HEK293 (cell line): ENCODE results near the gene ZNF608.
A peak's percentile ranks its signal among the peaks of the same experiment; 100 is the strongest.

Experiments used
- CTCF ChIA-PET: fragments of 350-600 bp; formaldehyde crosslinking; extraction: SDS; loops from one replicate; lab custom pipeline; 2021; ENCODE audit warnings: antibody characterized with exemption; lab: Yijun Ruan, JAX
- POLR2A ChIA-PET: fragments of 300-600 bp; formaldehyde crosslinking; extraction: SDS; loops from one replicate; lab custom pipeline; 2020; ENCODE audit warnings: antibody characterized with exemption, inconsistent platforms; lab: Yijun Ruan, JAX
- H3K27ac ChIP-seq: fragments of 200-500 bp; sonication (Bioruptor generic); 2 replicates; pipeline ENCODE4 v1.5.1; 2014; ENCODE audit warnings: low read depth, low read length, control low read depth, inconsistent platforms; ENCODE audit errors: extremely low read depth
- H3K36me3 ChIP-seq, 2 experiments: fragments of 200-500 bp in 1 of 2; sonication (Bioruptor generic) in 1 of 2; 1 replicate in 1 of 2; 2 replicates in 1 of 2; pipeline ENCODE4 v1.5.1; 2014 to 2017; ENCODE audit warnings: inconsistent platforms in 2 of 2, low read length in 2 of 2; ENCODE audit not compliant: control insufficient read depth in 2 of 2, insufficient read depth in 1 of 2
- H3K4me1 ChIP-seq: fragments of 200-500 bp; sonication (Bioruptor generic); 2 replicates; pipeline ENCODE4 v1.5.1; 2014; ENCODE audit warnings: mild to moderate bottlenecking, low read length, inconsistent platforms; ENCODE audit not compliant: control insufficient read depth, insufficient read depth
- H3K4me3 ChIP-seq: 2 replicates; pipeline ENCODE4 v1.5.1; 2011; ENCODE audit warnings: low read depth, mild to moderate bottlenecking, control low read depth, low read length, moderate library complexity
- H3K9me3 ChIP-seq: fragments of 200-500 bp; sonication (Bioruptor generic); 2 replicates; pipeline ENCODE4 v1.5.1; 2014; ENCODE audit warnings: low read depth, low read length, inconsistent platforms; ENCODE audit not compliant: control insufficient read depth, insufficient read depth
- GLIS2 ChIP-seq: fragments of 450-650 bp; formaldehyde crosslinking; IDR thresholded peaks from 2 replicates; pipeline ENCODE4 v1.5.1; 2016; ENCODE audit warnings: missing biosample characterization, missing genetic modification characterization
- HOXC10 ChIP-seq: sonication (generic); formaldehyde crosslinking; IDR thresholded peaks from 2 replicates; pipeline ENCODE4 v1.8.1; 2023; ENCODE audit warnings: mild to moderate bottlenecking, missing genetic modification reagents
- HOXD13 ChIP-seq: sonication (generic); formaldehyde crosslinking; IDR thresholded peaks from 2 replicates; pipeline ENCODE4 v1.8.0; 2022; ENCODE audit warnings: missing genetic modification reagents, borderline replicate concordance
- IKZF3 ChIP-seq: fragments of 450-650 bp; IDR thresholded peaks from 2 replicates; pipeline ENCODE4 v1.5.0; 2018; ENCODE audit warnings: missing biosample characterization, mild to moderate bottlenecking, missing genetic modification characterization, moderate library complexity
- KLF16 ChIP-seq: fragments of 450-650 bp; formaldehyde crosslinking; IDR thresholded peaks from 2 replicates; pipeline ENCODE4 v1.5.1; 2017; ENCODE audit warnings: missing biosample characterization, missing genetic modification characterization
- KLF17 ChIP-seq: fragments of 450-650 bp; formaldehyde crosslinking; IDR thresholded peaks from 2 replicates; pipeline ENCODE4 v1.5.1; 2016; ENCODE audit warnings: missing biosample characterization, missing genetic modification characterization
- KLF7 ChIP-seq: fragments of 450-650 bp; formaldehyde crosslinking; IDR thresholded peaks from 2 replicates; pipeline ENCODE4 v1.5.1; 2016; ENCODE audit warnings: missing biosample characterization, missing genetic modification characterization, borderline replicate concordance
- PRDM1 ChIP-seq: fragments of 450-650 bp; formaldehyde crosslinking; IDR thresholded peaks from 2 replicates; pipeline ENCODE4; 2016; ENCODE audit warnings: missing biosample characterization, missing genetic modification characterization
- PRDM6 ChIP-seq: fragments of 450-650 bp; formaldehyde crosslinking; IDR thresholded peaks from 2 replicates; pipeline ENCODE4 v1.5.1; 2017; ENCODE audit warnings: missing biosample characterization, missing genetic modification characterization
- TCF7L2 ChIP-seq: IDR thresholded peaks from 2 replicates; pipeline ENCODE4 v1.6.1; 2011; ENCODE audit warnings: low read depth, mild to moderate bottlenecking, inconsistent platforms, low read length, moderate library complexity, borderline replicate concordance
- ZBTB17 ChIP-seq: fragments of 450-650 bp; formaldehyde crosslinking; IDR thresholded peaks from 2 replicates; pipeline ENCODE4 v1.5.1; 2016; ENCODE audit warnings: missing biosample characterization, missing genetic modification characterization
- ZEB2 ChIP-seq: fragments of 450-650 bp; formaldehyde crosslinking; IDR thresholded peaks from 2 replicates; pipeline ENCODE4 v1.5.1; 2016; ENCODE audit warnings: missing biosample characterization, missing genetic modification characterization
- ZNF138 ChIP-seq: fragments of 450-650 bp; formaldehyde crosslinking; IDR thresholded peaks from 2 replicates; pipeline ENCODE4 v1.5.1; 2016; ENCODE audit warnings: missing biosample characterization, missing genetic modification characterization, borderline replicate concordance
- ZNF23 ChIP-seq: fragments of 450-650 bp; formaldehyde crosslinking; IDR thresholded peaks from 2 replicates; pipeline ENCODE4 v1.5.1; 2016; ENCODE audit warnings: missing biosample characterization, missing genetic modification characterization, borderline replicate concordance
- ZNF274 ChIP-seq, 2 experiments: fragments of 200-500 bp in 1 of 2; fragments of 450-650 bp in 1 of 2; sonication (Bioruptor generic) in 1 of 2; formaldehyde crosslinking in 1 of 2; IDR thresholded peaks; 2 replicates each; pipeline versions ENCODE4 v1.5.1 to v1.6.1; 2014 to 2016; ENCODE audit warnings: borderline replicate concordance in 1 of 2, inconsistent platforms in 1 of 2, low read length in 1 of 2, missing biosample characterization in 1 of 2, missing genetic modification characterization in 1 of 2
- ZNF366 ChIP-seq: fragments of 450-650 bp; formaldehyde crosslinking; conservative IDR thresholded peaks from 2 replicates; pipeline ENCODE4 v1.5.1; 2016; ENCODE audit warnings: missing biosample characterization, missing genetic modification characterization
- ZNF394 ChIP-seq: fragments of 450-650 bp; formaldehyde crosslinking; IDR thresholded peaks from 2 replicates; pipeline ENCODE4 v1.5.1; 2016; ENCODE audit warnings: missing biosample characterization, missing genetic modification characterization, mild to moderate bottlenecking, moderate library complexity, borderline replicate concordance
- ZNF473 ChIP-seq: fragments of 450-650 bp; formaldehyde crosslinking; IDR thresholded peaks from 2 replicates; pipeline ENCODE4 v1.5.1; 2017; ENCODE audit warnings: missing biosample characterization, missing genetic modification characterization
- ZNF571 ChIP-seq: fragments of 450-650 bp; formaldehyde crosslinking; IDR thresholded peaks from 2 replicates; pipeline ENCODE4 v1.5.0; 2017; ENCODE audit warnings: missing biosample characterization, missing genetic modification characterization
- ZNF580 ChIP-seq: fragments of 450-650 bp; formaldehyde crosslinking; IDR thresholded peaks from 2 replicates; pipeline ENCODE4 v1.5.1; 2016; ENCODE audit warnings: missing biosample characterization, missing genetic modification characterization
- ZNF624 ChIP-seq: fragments of 450-650 bp; formaldehyde crosslinking; IDR thresholded peaks from 2 replicates; pipeline ENCODE4 v1.5.1; 2017; ENCODE audit warnings: missing biosample characterization, missing genetic modification characterization
- ZNF629 ChIP-seq: fragments of 450-650 bp; formaldehyde crosslinking; IDR thresholded peaks from 2 replicates; pipeline ENCODE4 v1.5.1; 2017; ENCODE audit warnings: missing biosample characterization, missing genetic modification characterization
- ZXDB ChIP-seq: fragments of 450-650 bp; formaldehyde crosslinking; IDR thresholded peaks from 2 replicates; pipeline ENCODE4 v1.5.1; 2016; ENCODE audit warnings: missing biosample characterization, missing genetic modification characterization
- TF ChIP-seq, protein P1 (sequence below): fragments of 450-650 bp; formaldehyde crosslinking; conservative IDR thresholded peaks from 2 replicates; pipeline ENCODE4 v1.5.1; 2016; ENCODE audit warnings: low read depth, missing biosample characterization, missing genetic modification characterization
- TF ChIP-seq, protein P2 (sequence below): fragments of 450-650 bp; formaldehyde crosslinking; IDR thresholded peaks from 2 replicates; pipeline ENCODE4 v1.5.1; 2016; ENCODE audit warnings: missing biosample characterization, missing genetic modification characterization
- TF ChIP-seq, protein P3 (sequence below): fragments of 450-650 bp; IDR thresholded peaks from 2 replicates; pipeline ENCODE4 v1.5.1; 2018; ENCODE audit warnings: missing biosample characterization, mild to moderate bottlenecking, missing genetic modification characterization

Gene ZNF608

DNA sequence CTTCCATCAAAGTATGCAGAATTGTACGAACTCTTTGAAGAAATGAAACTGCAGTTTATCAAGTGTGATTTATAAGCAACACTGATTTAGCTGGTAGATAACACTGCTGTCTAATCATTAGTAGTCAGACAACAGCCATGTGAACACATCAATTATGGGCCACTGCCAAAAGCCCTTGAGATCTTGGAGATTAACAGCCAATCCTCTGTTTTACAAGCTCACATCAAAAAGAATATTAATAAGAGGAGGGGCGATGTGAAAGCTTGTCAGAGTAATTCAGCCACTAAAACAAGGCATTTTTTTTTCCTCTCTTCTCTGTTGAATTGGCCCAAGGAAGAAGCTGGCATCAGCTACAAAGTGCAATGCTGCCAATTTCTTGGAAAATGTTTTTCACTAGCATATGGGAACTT, 28.1 kb downstream of the ZNF608 start:
- Histone ChIP-seq H3K36me3 (no peaks in the 10 kb centered on the region; a peak in 1 of 3 replicates), H3K4me3 (no peak overlapping the region)
- no peak for TF ChIP-seq KLF7 (tag by site-specific recombination)
- peak; percentile 40; the same call in 1 of the 2 replicates for TF ChIP-seq ZBTB17 (tag by site-specific recombination)
- TF ChIP-seq ZNF274 (IDR thresholded peaks at IDR 0.05; ENCODE audit: low read length), result no peak
- TF ChIP-seq ZNF274 (tag by site-specific recombination; IDR thresholded peaks at IDR 0.05; ENCODE audit: borderline replicate concordance), result no peak
- TF ChIP-seq ZNF473 (tag by site-specific recombination), result no peak
- TF ChIP-seq IKZF3 (tag by site-specific recombination), result peak; percentile 66
- no peak for TF ChIP-seq ZNF23 (tag by site-specific recombination)
- TF ChIP-seq ZNF624, result no peak
- TF ChIP-seq ZNF580 (tag by site-specific recombination), result no peak
- TF ChIP-seq KLF16 (tag by site-specific recombination), result peak; percentile 41; the same call in 1 of the 2 replicates
- peak; percentile 86 for TF ChIP-seq PRDM6 (tag by site-specific recombination)
- peak; percentile 51 for TF ChIP-seq ZXDB (tag by site-specific recombination)
- 0 out of 2 replicates have a peak, but pooled peaks have one; percentile 23 for TF ChIP-seq ZNF394 (tag by site-specific recombination)
- TF ChIP-seq, protein P1, sequence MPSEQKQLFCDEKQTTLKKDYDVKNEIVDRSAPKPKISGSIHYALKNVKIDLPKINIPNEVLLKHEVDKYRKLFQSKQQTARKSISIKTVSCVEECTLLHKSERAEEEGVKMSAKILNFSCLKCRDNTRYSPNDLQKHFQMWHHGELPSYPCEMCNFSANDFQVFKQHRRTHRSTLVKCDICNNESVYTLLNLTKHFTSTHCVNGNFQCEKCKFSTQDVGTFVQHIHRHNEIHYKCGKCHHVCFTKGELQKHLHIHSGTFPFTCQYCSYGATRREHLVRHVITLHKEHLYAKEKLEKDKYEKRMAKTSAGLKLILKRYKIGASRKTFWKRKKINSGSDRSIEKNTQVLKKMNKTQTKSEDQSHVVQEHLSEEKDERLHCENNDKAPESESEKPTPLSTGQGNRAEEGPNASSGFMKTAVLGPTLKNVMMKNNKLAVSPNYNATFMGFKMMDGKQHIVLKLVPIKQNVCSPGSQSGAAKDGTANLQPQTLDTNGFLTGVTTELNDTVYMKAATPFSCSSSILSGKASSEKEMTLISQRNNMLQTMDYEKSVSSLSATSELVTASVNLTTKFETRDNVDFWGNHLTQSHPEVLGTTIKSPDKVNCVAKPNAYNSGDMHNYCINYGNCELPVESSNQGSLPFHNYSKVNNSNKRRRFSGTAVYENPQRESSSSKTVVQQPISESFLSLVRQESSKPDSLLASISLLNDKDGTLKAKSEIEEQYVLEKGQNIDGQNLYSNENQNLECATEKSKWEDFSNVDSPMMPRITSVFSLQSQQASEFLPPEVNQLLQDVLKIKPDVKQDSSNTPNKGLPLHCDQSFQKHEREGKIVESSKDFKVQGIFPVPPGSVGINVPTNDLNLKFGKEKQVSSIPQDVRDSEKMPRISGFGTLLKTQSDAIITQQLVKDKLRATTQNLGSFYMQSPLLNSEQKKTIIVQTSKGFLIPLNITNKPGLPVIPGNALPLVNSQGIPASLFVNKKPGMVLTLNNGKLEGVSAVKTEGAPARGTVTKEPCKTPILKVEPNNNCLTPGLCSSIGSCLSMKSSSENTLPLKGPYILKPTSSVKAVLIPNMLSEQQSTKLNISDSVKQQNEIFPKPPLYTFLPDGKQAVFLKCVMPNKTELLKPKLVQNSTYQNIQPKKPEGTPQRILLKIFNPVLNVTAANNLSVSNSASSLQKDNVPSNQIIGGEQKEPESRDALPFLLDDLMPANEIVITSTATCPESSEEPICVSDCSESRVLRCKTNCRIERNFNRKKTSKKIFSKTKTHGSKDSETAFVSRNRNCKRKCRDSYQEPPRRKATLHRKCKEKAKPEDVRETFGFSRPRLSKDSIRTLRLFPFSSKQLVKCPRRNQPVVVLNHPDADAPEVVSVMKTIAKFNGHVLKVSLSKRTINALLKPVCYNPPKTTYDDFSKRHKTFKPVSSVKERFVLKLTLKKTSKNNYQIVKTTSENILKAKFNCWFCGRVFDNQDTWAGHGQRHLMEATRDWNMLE (tag by site-specific recombination), result peak; percentile 31; the same call in 1 of the 2 replicates
- no peak for TF ChIP-seq ZNF571 (tag by site-specific recombination)
- TF ChIP-seq, protein P2, sequence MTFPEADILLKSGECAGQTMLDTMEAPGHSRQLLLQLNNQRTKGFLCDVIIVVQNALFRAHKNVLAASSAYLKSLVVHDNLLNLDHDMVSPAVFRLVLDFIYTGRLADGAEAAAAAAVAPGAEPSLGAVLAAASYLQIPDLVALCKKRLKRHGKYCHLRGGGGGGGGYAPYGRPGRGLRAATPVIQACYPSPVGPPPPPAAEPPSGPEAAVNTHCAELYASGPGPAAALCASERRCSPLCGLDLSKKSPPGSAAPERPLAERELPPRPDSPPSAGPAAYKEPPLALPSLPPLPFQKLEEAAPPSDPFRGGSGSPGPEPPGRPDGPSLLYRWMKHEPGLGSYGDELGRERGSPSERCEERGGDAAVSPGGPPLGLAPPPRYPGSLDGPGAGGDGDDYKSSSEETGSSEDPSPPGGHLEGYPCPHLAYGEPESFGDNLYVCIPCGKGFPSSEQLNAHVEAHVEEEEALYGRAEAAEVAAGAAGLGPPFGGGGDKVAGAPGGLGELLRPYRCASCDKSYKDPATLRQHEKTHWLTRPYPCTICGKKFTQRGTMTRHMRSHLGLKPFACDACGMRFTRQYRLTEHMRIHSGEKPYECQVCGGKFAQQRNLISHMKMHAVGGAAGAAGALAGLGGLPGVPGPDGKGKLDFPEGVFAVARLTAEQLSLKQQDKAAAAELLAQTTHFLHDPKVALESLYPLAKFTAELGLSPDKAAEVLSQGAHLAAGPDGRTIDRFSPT (tag by site-specific recombination), result peak; percentile 47; the same call in 1 of the 2 replicates
- TF ChIP-seq HOXC10, result no peak
- peak; percentile 65 for TF ChIP-seq ZNF366
- TF ChIP-seq TCF7L2, result peak; percentile 94
- TF ChIP-seq, protein P3, sequence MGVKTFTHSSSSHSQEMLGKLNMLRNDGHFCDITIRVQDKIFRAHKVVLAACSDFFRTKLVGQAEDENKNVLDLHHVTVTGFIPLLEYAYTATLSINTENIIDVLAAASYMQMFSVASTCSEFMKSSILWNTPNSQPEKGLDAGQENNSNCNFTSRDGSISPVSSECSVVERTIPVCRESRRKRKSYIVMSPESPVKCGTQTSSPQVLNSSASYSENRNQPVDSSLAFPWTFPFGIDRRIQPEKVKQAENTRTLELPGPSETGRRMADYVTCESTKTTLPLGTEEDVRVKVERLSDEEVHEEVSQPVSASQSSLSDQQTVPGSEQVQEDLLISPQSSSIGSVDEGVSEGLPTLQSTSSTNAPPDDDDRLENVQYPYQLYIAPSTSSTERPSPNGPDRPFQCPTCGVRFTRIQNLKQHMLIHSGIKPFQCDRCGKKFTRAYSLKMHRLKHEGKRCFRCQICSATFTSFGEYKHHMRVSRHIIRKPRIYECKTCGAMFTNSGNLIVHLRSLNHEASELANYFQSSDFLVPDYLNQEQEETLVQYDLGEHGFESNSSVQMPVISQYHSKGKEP (tag by site-specific recombination), result peak; percentile 54
- no peak for TF ChIP-seq GLIS2
- TF ChIP-seq PRDM1 (tag by site-specific recombination), result no peak
- TF ChIP-seq KLF17 (tag by site-specific recombination), result no peak
- no peak for TF ChIP-seq ZNF138
- 0 out of 2 replicates have a peak, but pooled peaks have one; percentile 60 for TF ChIP-seq HOXD13 (CRISPR knock-in tag)
- peak; percentile 60; the same call in 1 of the 2 replicates for TF ChIP-seq ZEB2 (tag by site-specific recombination)
- TF ChIP-seq ZNF629 (tag by site-specific recombination), result peak; percentile 52; the same call in 1 of the 2 replicates

More for the DNA sequence above, 28.1 kb downstream of the ZNF608 start:
- Histone ChIP-seq H3K9me3 (no peaks in the 10 kb centered on the region), H3K27ac (no peak overlapping the region; the same call in 1 of the 2 replicates), H3K4me1 (peaks cover 50% of the 10 kb centered on the region)
- POLR2A ChIA-PET, result interaction anchor here (0.6 kb wide), 1 partner anchor 28 kb away, joined by 3 read pairs; the partner anchor contains the start of gene ZNF608
- CTCF ChIA-PET, result no interaction called here
